ENCODE measurements around the gene GRAMD2A. TPM values are rescaled to one million over a fixed set of nuclear protein-coding genes. Genes with fewer than 3 reads are reported as not detected.

GRAMD2A gene
- total RNA-seq, 2 donors from 2014 or later = not detected

DNA sequence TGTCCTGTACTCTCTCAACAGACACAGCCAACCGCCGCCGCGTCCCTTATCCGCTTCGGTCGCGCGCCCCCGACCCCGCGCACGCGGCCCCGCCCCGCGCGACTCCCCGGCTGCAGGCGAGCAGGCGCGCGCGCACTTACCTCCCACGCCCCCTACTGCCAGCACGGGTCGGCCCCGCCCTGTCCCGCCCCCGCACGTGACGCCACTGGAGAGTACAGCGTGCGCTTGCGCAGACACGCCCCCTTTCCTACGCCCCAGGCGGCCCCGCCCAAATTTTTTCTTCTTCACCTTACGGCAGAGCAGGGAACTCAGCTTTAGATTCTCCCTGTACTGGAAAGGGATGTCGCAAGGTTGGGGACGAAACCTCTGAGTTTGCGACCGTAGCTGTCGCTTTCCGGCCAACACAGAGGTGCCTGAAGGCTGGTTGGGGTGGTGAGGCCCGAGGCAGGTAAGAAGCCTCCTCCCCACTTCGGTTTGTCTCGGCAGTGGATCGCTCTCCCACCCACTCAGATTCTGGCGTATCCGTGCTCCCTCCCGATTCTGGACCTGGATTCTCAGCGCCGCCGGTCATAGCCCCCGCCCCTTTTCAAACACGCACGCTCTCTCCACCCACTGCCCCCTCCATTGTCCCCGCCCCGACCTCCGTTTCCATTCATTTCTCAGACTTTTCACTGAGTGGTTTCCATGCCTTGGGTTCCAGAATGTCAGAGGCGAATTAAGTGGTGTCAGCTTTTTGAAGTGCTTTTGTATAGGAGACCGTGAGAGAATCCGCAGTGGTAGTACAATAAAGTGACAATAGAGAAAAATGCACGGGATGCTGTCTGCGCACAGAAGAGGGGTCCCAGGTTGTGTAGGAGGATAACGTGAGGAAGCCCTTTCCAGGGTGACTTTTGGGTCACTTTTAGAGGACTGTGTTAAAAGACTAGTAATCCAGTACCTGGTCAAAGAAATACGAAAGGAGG lies 79.3 kb downstream of the GRAMD2A start, which contains the start of the genes MYO9A and SENP8:
TSS of gene MYO9A (minus strand) at position 134 of the 962 bp plus-strand sequence. CDS start 71,587 bp downstream, outside the sequence.
TSS of gene SENP8 (plus strand) at position 387 of the 962 bp plus-strand sequence. CDS start 21,221 bp downstream, outside the sequence.
- Mint-ChIP-seq H3K4me3 (peak within 1 kb of the TSS; percentile 97), H3K27me3 (no peaks in the 10 kb centered on the region), H3K27ac (peak within 1 kb of the TSS; percentile 96), H3K36me3 (ENCODE audit: low read depth) (peaks cover 7% of the 10 kb centered on the region), H3K4me1 (peaks cover 32% of the 10 kb centered on the region)
- ATAC-seq (peak; percentile 84), DNase-seq (peak; percentile 93 to 99 (median 99))
- no peaks in the 10 kb centered on the region for H3K9me3 ChIP-seq (ENCODE audit: control insufficient read depth, low read length, poor library complexity, severe bottlenecking)

DNA sequence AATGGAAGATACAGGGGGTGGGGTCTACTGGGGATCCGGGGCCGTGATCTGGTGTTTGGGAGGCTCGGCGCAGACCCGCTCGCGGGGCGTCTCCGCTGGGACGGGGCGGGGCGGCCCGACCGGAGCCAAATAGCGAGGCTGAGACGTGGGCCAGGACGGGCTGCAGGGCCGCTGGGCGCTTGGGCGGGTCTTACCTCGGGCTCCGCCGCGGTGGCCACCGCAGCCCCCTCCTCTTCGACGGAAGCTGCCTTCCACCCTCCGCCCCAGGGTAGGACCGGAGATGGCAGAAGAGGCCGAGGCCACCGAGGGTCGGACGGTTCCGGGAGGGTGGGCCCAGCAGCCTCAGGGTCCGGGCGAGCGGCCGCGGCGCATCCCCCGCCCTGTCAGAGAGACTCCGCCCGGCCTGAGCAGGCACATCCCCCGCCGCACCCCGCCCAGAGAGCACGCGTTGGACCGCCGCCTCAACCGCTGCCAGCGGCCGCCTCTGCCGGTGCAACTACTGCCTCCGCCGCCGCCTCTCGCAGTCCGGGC lies 80.0 kb downstream of the GRAMD2A start:
- Mint-ChIP-seq H3K36me3 (ENCODE audit: low read depth) (peaks cover 7% of the 10 kb centered on the region), H3K4me1 (peaks cover 36% of the 10 kb centered on the region), H3K27ac (peak overlapping the region; percentile 96), H3K27me3 (no peaks in the 10 kb centered on the region), H3K4me3 (peak overlapping the region; percentile 97)
- peak; percentile 62 for ATAC-seq
- no peaks in the 10 kb centered on the region for H3K9me3 ChIP-seq (ENCODE audit: control insufficient read depth, low read length, poor library complexity, severe bottlenecking)
- peak; percentile 41 to 65 (median 65) for DNase-seq

DNA sequence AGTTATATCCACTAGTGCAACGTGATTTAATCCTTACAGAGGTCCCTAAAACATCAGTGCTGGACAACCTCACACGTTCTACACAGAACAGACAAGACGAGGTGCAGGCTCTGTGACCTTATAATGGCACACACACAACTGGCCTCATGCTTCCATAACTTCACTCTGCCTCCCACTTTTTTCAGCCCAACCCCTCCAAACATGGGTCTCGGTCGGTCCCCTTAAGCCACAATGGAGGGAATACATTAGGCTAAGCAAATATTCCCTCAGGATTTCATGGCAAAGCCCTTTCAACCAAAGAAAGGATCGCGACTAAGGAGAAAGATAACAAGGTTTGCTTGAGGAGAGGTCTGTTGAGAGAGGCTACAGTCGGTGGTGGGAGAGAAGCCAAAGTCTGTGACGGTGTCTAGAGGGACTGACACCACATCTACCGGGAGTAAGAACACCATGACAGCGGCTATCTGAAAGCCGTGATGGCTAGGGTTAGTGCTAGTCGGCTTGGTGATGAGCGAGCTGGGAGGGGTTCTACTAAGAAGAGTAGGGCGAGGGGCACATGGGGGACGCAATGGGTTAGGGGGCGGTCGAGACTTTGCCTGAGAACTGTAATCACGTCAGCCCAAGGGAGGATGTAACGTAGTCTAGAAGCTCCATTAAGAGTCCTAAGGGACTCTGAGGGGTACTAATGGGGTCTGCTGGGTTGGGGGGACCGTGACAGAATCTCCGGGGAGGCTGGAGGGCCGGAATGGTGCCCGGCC lies 80.7 kb downstream of the GRAMD2A start:
- peak overlapping the region; percentile 97 for H3K4me3 Mint-ChIP-seq
- ATAC-seq = no peak
- no peaks in the 10 kb centered on the region for H3K27me3 Mint-ChIP-seq
- H3K9me3 ChIP-seq (ENCODE audit: control insufficient read depth, low read length, poor library complexity, severe bottlenecking) = no peaks in the 10 kb centered on the region
- peak overlapping the region; percentile 81 for H3K27ac Mint-ChIP-seq
- H3K36me3 Mint-ChIP-seq (ENCODE audit: low read depth) = peaks cover 7% of the 10 kb centered on the region
- peaks cover 38% of the 10 kb centered on the region for H3K4me1 Mint-ChIP-seq
- DNase-seq = no peak

GRCh38 chr15:72113347-72114031 lies 84.1 kb downstream of the GRAMD2A start:
- H3K27ac Mint-ChIP-seq = peak overlapping the region; percentile 37
- no peak for DNase-seq
- ATAC-seq = no peak
- peaks cover 4% of the 10 kb centered on the region for H3K36me3 Mint-ChIP-seq (ENCODE audit: low read depth)
- no peaks in the 10 kb centered on the region for H3K9me3 ChIP-seq (ENCODE audit: control insufficient read depth, low read length, poor library complexity, severe bottlenecking)
- H3K4me1 Mint-ChIP-seq = peaks cover 30% of the 10 kb centered on the region
- H3K27me3 Mint-ChIP-seq = no peaks in the 10 kb centered on the region
- no peak overlapping the region for H3K4me3 Mint-ChIP-seq

GRCh38 chr15:72112805-72113204 lies 84.8 kb downstream of the GRAMD2A start:
- H3K36me3 Mint-ChIP-seq (ENCODE audit: low read depth) = peaks cover 4% of the 10 kb centered on the region
- no peaks in the 10 kb centered on the region for H3K27me3 Mint-ChIP-seq
- DNase-seq = no peak
- no peak overlapping the region for H3K4me3 Mint-ChIP-seq
- peaks cover 32% of the 10 kb centered on the region for H3K4me1 Mint-ChIP-seq
- H3K27ac Mint-ChIP-seq = no peak overlapping the region
- no peak for ATAC-seq
- no peaks in the 10 kb centered on the region for H3K9me3 ChIP-seq (ENCODE audit: control insufficient read depth, low read length, poor library complexity, severe bottlenecking)

- ATAC-seq (no peak), DNase-seq (no peak)
- H3K36me3 Mint-ChIP-seq (ENCODE audit: low read depth) = peaks cover 4% of the 10 kb centered on the region
- no peak overlapping the region for H3K27ac Mint-ChIP-seq
- H3K27me3 Mint-ChIP-seq = no peaks in the 10 kb centered on the region
- no peaks in the 10 kb centered on the region for H3K9me3 ChIP-seq (ENCODE audit: control insufficient read depth, low read length, poor library complexity, severe bottlenecking)
- H3K4me3 Mint-ChIP-seq = no peak overlapping the region
- H3K4me1 Mint-ChIP-seq = peaks cover 32% of the 10 kb centered on the region
Observed at GRCh38 chr15:72112116-72112515, 85.5 kb downstream of the GRAMD2A start.

DNA sequence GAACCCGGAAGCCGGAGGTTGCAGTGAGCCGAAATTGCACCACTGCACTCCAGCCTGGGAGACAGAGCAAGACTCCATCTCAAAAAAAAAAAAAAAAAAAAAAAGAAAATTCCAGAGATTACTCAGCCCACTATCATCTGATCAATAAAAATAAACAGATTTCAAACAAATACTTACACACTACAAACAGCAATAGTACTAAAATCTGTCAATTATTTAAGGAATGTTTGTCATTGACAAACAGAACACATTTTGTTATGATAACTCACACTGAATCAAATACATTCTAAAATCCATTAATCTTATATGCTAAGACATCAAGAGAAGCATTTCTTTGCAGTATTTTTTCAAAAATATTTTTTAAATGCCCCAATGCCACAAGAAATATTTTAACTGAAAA lies 87.2 kb downstream of the GRAMD2A start:
- ATAC-seq (no peak), DNase-seq (no peak)
- Mint-ChIP-seq H3K4me1 (peaks cover 20% of the 10 kb centered on the region), H3K27ac (no peak overlapping the region), H3K27me3 (no peaks in the 10 kb centered on the region), H3K36me3 (ENCODE audit: low read depth) (peaks cover 4% of the 10 kb centered on the region), H3K4me3 (no peak overlapping the region)
- H3K9me3 ChIP-seq (ENCODE audit: control insufficient read depth, low read length, poor library complexity, severe bottlenecking) = no peaks in the 10 kb centered on the region

Other genes with a start within 250 kb of the GRAMD2A start
- 10 to 100 TPM; 27.1 to 30.5 TPM for gene MYO9A, start 79.6 kb downstream of the GRAMD2A start, total RNA-seq
- gene SENP8, start 79.4 kb downstream of the GRAMD2A start, total RNA-seq = under 1 TPM; 0.31 to 0.42 TPM
- 100 to 1,000 TPM; 343 to 428 TPM for gene PKM, start 33.4 kb upstream of the GRAMD2A start, total RNA-seq
- 100 to 1,000 TPM; 109 to 112 TPM for gene PARP6, start 74.8 kb upstream of the GRAMD2A start, total RNA-seq
- gene CELF6, start 122.4 kb upstream of the GRAMD2A start, total RNA-seq = 1 to 10 TPM; 1.4 to 1.9 TPM
- gene HEXA, start 178.2 kb upstream of the GRAMD2A start, total RNA-seq = 10 to 100 TPM; 69.9 to 87.1 TPM
- not detected for gene TMEM202, start 200.5 kb upstream of the GRAMD2A start, total RNA-seq

Data from T-helper 17 cell (primary cell).